ENCODE measurements around the gene C22orf39.

C22orf39 gene

GRCh38 chr22:19424186-19424500, 23.4 kb downstream of the C22orf39 start:
- DNase-seq = no peak

- DNase-seq = no peak
Observed at GRCh38 chr22:19422440-19423301, 24.8 kb downstream of the C22orf39 start.

GRCh38 chr22:19420321-19420720, 27.2 kb downstream of the C22orf39 start:
- DNase-seq = no peak

GRCh38 chr22:19419464-19420178, 27.9 kb downstream of the C22orf39 start:
- DNase-seq = no peak

GRCh38 chr22:19419086-19419463, 28.4 kb downstream of the C22orf39 start:
- DNase-seq = peak; percentile 38

GRCh38 chr22:19412923-19413322, 34.6 kb downstream of the C22orf39 start:
- DNase-seq = no peak

- DNase-seq = no peak
Observed at GRCh38 chr22:19412478-19412877, 35.0 kb downstream of the C22orf39 start.

- DNase-seq = no peak
Observed at GRCh38 chr22:19411690-19412045, 35.8 kb downstream of the C22orf39 start.

- DNase-seq = no peak
Observed at GRCh38 chr22:19410941-19411689, 36.4 kb downstream of the C22orf39 start.

GRCh38 chr22:19407649-19408606, 39.6 kb downstream of the C22orf39 start:
- DNase-seq = no peak

GRCh38 chr22:19406846-19407245, 40.7 kb downstream of the C22orf39 start:
- DNase-seq = no peak

GRCh38 chr22:19406281-19406811, 41.2 kb downstream of the C22orf39 start:
- no peak for DNase-seq

GRCh38 chr22:19405652-19406051, 41.9 kb downstream of the C22orf39 start:
- DNase-seq = no peak

GRCh38 chr22:19405133-19405532, 42.4 kb downstream of the C22orf39 start:
- no peak for DNase-seq

- DNase-seq = no peak
Observed at GRCh38 chr22:19404676-19405075, 42.8 kb downstream of the C22orf39 start.

GRCh38 chr22:19402642-19403191, 44.8 kb downstream of the C22orf39 start:
- DNase-seq = no peak

- DNase-seq = no peak
Observed at GRCh38 chr22:19401483-19401882, 46.0 kb downstream of the C22orf39 start.

GRCh38 chr22:19400881-19401280, 46.6 kb downstream of the C22orf39 start:
- DNase-seq = no peak

- no peak for DNase-seq
Observed at GRCh38 chr22:19398652-19399051, 48.9 kb downstream of the C22orf39 start.

- no peak for DNase-seq
Observed at GRCh38 chr22:19398206-19398605, 49.3 kb downstream of the C22orf39 start.

GRCh38 chr22:19397734-19398104, 49.8 kb downstream of the C22orf39 start:
- DNase-seq = no peak
